Thoracic aorta (tissue), 2 donors: ENCODE measurements around the gene PIK3C2A. TPM values are rescaled to one million over a fixed set of nuclear protein-coding genes. Genes with fewer than 3 reads are reported as not detected.

ENCODE experiments used
- ATAC-seq: fragments of 150-250 bp; one replicate; pipeline ENCODE4 v1.8.0; 2017; ENCODE audit warnings: low read depth; ENCODE audit not compliant: insufficient number of reproducible peaks, low FRiP score
- DNase-seq: peaks from one replicate; pipeline ENCODE4 v3.0.0-alpha.2; 2020; ENCODE audit warnings: low spot score
- H3K27ac ChIP-seq, 2 donors: fragments of 200-600 bp; sonication (generic); 1 replicate in 1 of 2; 2 replicates in 1 of 2; pipeline ENCODE4 v1.5.1; 2016; ENCODE audit warnings: mild to moderate bottlenecking in 2 of 2, moderate library complexity in 2 of 2
- H3K27me3 ChIP-seq: fragments of 200-600 bp; sonication (generic); replicated peaks from 2 replicates; pipeline ENCODE4 v1.6.0; 2016; ENCODE audit warnings: mild to moderate bottlenecking; ENCODE audit not compliant: insufficient read depth
- H3K36me3 ChIP-seq: fragments of 200-600 bp; sonication (generic); one replicate; pipeline ENCODE4 v1.5.1; 2016
- H3K4me1 ChIP-seq, 2 donors: fragments of 200-600 bp; sonication (generic); 1 replicate in 1 of 2; 2 replicates in 1 of 2; pipeline versions ENCODE4 v1.5.1 to v1.6.0; 2016; ENCODE audit warnings: low read depth in 2 of 2, mild to moderate bottlenecking in 1 of 2; ENCODE audit not compliant: control insufficient read depth in 1 of 2
- H3K4me3 ChIP-seq: fragments of 200-600 bp; sonication (generic); 2 replicates; pipeline ENCODE4 v1.5.1; 2016; ENCODE audit warnings: mild to moderate bottlenecking
- H3K9me3 ChIP-seq: fragments of 200-600 bp; sonication (generic); 2 replicates; pipeline ENCODE4 v1.5.1; 2016
- CTCF ChIP-seq: fragments of 200-600 bp; sonication (generic); IDR thresholded peaks from one replicate; pipeline ENCODE4 v1.5.1; 2019; ENCODE audit warnings: antibody characterized with exemption
- total RNA-seq, 2 donors: library from RNA; depleted of rRNA; stranded (reverse); fragments of >200 nt; gene quantifications; one replicate each; pipeline versions ENCODE4 v1.1.0 to v1.2.3, GENCODE V29; 2016

PIK3C2A gene
- 100 to 1,000 TPM in 1 of 2 donors, 10 to 100 TPM in 1; 51.3 to 109 TPM for total RNA-seq

GRCh38 chr11:17207317-17208256 is at the start of gene PIK3C2A:
TSS of gene PIK3C2A (minus strand) at chr11:17207986. CDS start at chr11:17169741, 38,245 bp downstream.
- Histone ChIP-seq H3K36me3 (no peaks in the 10 kb centered on the region), H3K27ac (peak within 1 kb of the TSS; percentile 89 to 94)
- ATAC-seq = peak; percentile 84

GRCh38 chr11:17257196-17257595 is 49.4 kb upstream of the PIK3C2A start:
- Histone ChIP-seq H3K36me3 (no peaks in the 10 kb centered on the region), H3K4me1 (no peaks in the 10 kb centered on the region), H3K4me3 (no peak overlapping the region), H3K9me3 (no peaks in the 10 kb centered on the region), H3K27ac (no peak overlapping the region), H3K27me3 (no peaks in the 10 kb centered on the region)
- DNase-seq = no peak
- TF ChIP-seq CTCF = no peak
- no peak for ATAC-seq

More at GRCh38 chr11:17207317-17208256, at the start of gene PIK3C2A:
- Histone ChIP-seq H3K4me3 (peak within 1 kb of the TSS; percentile 90), H3K27me3 (no peaks in the 10 kb centered on the region), H3K4me1 (peaks cover 10 to 30% of the 10 kb centered on the region in 2 donors), H3K9me3 (no peaks in the 10 kb centered on the region)
- DNase-seq = peak; percentile 87
- no peak for TF ChIP-seq CTCF

- ATAC-seq (no peak), DNase-seq (no peak)
- no peak for TF ChIP-seq CTCF
- H3K27me3 ChIP-seq = no peaks in the 10 kb centered on the region
- no peak overlapping the region for H3K4me3 ChIP-seq
- no peaks in the 10 kb centered on the region for H3K9me3 ChIP-seq
- H3K36me3 ChIP-seq = no peaks in the 10 kb centered on the region
- no peak overlapping the region for H3K27ac ChIP-seq
- H3K4me1 ChIP-seq = no peaks in the 10 kb centered on the region
Observed at GRCh38 chr11:17256512-17256911, 48.7 kb upstream of the PIK3C2A start.

- DNase-seq = no peak
- no peak for ATAC-seq
- Histone ChIP-seq H3K36me3 (no peaks in the 10 kb centered on the region), H3K27ac (no peak overlapping the region), H3K27me3 (no peaks in the 10 kb centered on the region), H3K9me3 (no peaks in the 10 kb centered on the region), H3K4me3 (no peak overlapping the region), H3K4me1 (no peaks in the 10 kb centered on the region)
- no peak for TF ChIP-seq CTCF
Observed at GRCh38 chr11:17252704-17253103, 44.9 kb upstream of the PIK3C2A start.

- Histone ChIP-seq H3K27ac (no peak overlapping the region), H3K4me1 (no peaks in the 10 kb centered on the region), H3K4me3 (no peak overlapping the region), H3K27me3 (no peaks in the 10 kb centered on the region), H3K36me3 (no peaks in the 10 kb centered on the region), H3K9me3 (no peaks in the 10 kb centered on the region)
- TF ChIP-seq CTCF = no peak
- ATAC-seq = no peak
- no peak for DNase-seq
Observed at GRCh38 chr11:17250561-17251350, 43.0 kb upstream of the PIK3C2A start.
